Astrocyte of the cerebellum (primary cell): ENCODE results near the gene PGR.

ENCODE experiments used
- DNase-seq: peaks from one replicate; pipeline ENCODE4 v3.0.0-alpha.2; 2011; ENCODE audit warnings: low read depth
- H3K4me3 ChIP-seq: 2 replicates; pipeline ENCODE4 v1.5.1; 2011; ENCODE audit warnings: mild to moderate bottlenecking, low read depth, low read length, moderate library complexity
- in situ Hi-C: cut with HindIII; loops from 2 replicates; pipeline ENCODE4 v1.10.0; 2017; ENCODE audit warnings: low sequenced_read_pairs
- TF ChIP-seq, protein P1 (sequence below): IDR thresholded peaks from 2 replicates; pipeline ENCODE4 v1.5.1; 2012; ENCODE audit warnings: low read length, low read depth, moderate library complexity, mild to moderate bottlenecking; ENCODE audit errors: missing control alignments

PGR gene

DNA sequence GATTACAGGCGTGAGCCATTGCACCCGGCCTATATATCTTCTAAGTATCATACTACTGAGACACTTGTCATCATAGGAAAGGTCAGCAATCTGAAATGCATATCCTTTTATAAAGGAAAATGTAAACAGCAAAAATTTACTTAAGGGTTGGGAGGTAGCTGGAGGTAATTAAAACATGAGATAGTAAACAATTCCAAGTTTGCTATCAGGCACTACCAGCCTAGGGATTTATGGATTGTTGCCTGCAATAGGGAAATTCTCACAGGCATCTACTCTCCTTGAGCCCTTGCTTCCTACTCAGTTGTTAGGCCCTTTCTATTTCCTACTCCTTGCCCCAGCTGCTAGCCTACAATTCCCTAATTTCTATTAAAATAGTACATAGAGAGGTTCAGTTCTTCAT lies 16.1 kb downstream of the PGR start:
- in situ Hi-C loops: no loop called here
- H3K4me3 ChIP-seq: no peak overlapping the region
- DNase-seq: no peak
- TF ChIP-seq, protein P1, sequence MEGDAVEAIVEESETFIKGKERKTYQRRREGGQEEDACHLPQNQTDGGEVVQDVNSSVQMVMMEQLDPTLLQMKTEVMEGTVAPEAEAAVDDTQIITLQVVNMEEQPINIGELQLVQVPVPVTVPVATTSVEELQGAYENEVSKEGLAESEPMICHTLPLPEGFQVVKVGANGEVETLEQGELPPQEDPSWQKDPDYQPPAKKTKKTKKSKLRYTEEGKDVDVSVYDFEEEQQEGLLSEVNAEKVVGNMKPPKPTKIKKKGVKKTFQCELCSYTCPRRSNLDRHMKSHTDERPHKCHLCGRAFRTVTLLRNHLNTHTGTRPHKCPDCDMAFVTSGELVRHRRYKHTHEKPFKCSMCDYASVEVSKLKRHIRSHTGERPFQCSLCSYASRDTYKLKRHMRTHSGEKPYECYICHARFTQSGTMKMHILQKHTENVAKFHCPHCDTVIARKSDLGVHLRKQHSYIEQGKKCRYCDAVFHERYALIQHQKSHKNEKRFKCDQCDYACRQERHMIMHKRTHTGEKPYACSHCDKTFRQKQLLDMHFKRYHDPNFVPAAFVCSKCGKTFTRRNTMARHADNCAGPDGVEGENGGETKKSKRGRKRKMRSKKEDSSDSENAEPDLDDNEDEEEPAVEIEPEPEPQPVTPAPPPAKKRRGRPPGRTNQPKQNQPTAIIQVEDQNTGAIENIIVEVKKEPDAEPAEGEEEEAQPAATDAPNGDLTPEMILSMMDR: no peak

DNA sequence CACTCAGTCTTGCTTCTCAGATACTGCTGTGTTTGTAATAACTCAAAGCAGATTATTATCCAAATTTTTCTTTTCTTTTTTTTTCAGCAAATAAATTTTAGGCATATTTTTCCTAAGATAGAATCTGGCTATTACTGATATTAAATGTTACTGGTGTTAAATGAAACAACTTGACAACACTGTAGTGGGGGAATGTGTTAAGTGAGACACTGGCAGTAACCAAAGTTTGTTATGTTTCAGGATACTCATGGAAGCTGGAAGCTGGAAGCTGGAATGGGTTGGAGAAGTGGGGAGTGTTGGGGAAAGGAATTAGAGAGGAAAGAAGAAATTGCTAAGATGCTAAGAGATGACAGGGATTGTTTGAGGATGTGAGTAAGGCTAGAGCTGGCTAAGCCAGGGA lies 24.9 kb downstream of the PGR start:
- in situ Hi-C loops: no loop called here
- H3K4me3 ChIP-seq: no peak overlapping the region
- no peak for DNase-seq
- TF ChIP-seq, protein P1: no peak

DNA sequence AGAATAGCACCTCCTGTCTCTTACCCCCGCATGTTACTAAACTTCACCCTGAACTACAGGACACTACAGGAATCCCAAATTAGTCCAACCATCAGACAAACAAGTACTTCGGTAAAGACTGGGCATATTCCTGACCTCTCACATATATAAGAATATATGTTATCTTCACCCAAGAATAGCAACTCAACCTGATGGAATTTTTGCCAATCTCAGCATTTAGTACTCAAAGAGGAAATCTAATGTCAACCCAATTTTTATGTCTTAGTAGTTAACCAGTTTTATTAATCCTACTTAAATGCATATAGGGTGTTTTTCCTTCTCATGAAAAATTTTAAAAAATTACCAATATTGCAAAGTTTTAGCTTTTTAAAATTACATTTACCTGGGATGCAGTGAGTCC lies 26.2 kb downstream of the PGR start:
- no peak overlapping the region for H3K4me3 ChIP-seq
- TF ChIP-seq, protein P1: no peak
- in situ Hi-C loops: no loop called here
- DNase-seq: no peak

DNA sequence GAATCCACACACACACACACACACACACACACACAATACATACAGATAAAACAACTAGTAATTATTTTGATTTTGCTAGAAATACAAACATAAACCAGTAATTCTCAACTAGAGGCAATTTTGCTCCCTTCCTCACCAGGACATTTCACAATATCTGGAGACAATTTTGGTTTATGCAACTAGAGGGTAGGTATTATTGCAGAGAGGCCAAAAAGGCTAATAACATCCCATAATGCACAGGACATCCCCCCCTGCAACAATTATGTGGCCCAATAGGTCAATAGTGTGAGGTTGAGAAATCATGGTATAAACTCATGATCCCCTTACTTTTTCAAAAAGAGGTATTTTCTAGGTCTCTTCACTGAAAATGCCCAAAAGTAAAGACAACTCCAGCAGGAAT lies 29.0 kb downstream of the PGR start:
- DNase-seq: no peak
- H3K4me3 ChIP-seq: no peak overlapping the region
- TF ChIP-seq, protein P1: no peak
- in situ Hi-C loops: no loop called here

DNA sequence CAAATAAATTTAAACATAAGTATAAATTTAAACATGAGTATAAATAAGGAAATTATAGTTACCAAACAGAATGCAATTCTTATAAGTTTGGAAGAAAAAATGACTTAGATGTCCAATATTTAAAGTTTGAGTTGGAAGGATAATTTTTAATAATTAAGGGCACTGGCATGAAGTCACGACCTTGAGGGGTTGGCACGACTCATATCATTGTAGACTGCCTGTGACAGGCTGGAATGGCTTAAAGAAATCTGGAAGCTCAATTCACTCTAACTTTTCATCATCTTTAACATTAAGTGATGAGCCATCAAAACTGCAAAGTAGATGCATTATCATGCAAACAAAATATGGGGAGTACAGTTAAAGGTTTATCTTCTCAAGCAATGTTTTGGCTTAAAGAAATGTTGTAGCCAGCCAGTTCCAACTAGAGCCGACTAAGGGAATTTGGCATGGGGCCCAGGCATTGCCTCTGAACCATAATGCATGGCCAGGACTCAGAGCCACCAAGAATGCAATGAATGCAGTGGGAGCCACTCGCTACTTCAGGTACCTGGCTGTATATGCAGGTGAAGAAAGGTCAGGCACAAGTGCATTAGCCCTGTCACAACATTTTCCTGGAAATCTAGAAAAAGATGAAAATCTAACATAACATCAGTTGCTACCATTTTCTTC lies 33.4 kb downstream of the PGR start:
- peak; percentile 4 for DNase-seq
- H3K4me3 ChIP-seq: no peak overlapping the region
- TF ChIP-seq, protein P1: no peak
- in situ Hi-C loops: no loop called here

DNA sequence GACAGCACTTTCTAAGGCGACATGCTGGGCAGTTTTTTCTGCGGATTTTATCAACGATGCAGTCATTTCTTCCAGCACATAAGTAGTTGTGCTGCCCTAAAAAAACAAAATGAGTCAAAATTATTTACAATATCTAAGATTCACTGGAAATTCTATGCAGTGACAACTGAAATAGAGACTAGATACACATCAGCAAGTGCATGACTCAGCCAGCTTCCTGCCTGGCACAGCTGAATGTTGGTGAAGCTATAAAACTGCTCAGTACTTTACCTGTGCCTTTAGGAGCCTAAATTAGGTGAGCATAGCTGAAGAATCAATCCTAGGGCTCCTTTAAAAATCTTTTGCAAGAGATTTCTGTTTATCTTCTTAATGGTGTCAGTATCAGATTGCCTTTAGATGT lies 37.8 kb downstream of the PGR start:
- DNase-seq: no peak
- TF ChIP-seq, protein P1: no peak
- in situ Hi-C loops: no loop called here
- no peak overlapping the region for H3K4me3 ChIP-seq
